ENCODE data around the gene NDC1.

GRCh38 chr1:53732912-53733317 lies 105.2 kb downstream of the NDC1 start:
- TF ChIP-seq, protein P1, sequence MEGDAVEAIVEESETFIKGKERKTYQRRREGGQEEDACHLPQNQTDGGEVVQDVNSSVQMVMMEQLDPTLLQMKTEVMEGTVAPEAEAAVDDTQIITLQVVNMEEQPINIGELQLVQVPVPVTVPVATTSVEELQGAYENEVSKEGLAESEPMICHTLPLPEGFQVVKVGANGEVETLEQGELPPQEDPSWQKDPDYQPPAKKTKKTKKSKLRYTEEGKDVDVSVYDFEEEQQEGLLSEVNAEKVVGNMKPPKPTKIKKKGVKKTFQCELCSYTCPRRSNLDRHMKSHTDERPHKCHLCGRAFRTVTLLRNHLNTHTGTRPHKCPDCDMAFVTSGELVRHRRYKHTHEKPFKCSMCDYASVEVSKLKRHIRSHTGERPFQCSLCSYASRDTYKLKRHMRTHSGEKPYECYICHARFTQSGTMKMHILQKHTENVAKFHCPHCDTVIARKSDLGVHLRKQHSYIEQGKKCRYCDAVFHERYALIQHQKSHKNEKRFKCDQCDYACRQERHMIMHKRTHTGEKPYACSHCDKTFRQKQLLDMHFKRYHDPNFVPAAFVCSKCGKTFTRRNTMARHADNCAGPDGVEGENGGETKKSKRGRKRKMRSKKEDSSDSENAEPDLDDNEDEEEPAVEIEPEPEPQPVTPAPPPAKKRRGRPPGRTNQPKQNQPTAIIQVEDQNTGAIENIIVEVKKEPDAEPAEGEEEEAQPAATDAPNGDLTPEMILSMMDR (conservative IDR thresholded peaks at IDR 0.05 in 1 of 2, IDR thresholded peaks at IDR 0.05 in 1 of 2; ENCODE audit: extremely low read depth in 1 of 2, insufficient read depth in 1 of 2, low read depth in 1 of 2, low read length in 2 of 2) = no peak
- no peak for TF ChIP-seq EZH2 (IDR thresholded peaks at IDR 0.05; ENCODE audit: borderline replicate concordance, low read length)

Data from mammary epithelial cell (primary cell).